ENCODE results near the gene TVP23B.
"Not testable (repeated sequence)": the region's sequence is repeated elsewhere in the genome, so short reads cannot be mapped to it uniquely, and the experiment has no call there.

Gene TVP23B

DNA sequence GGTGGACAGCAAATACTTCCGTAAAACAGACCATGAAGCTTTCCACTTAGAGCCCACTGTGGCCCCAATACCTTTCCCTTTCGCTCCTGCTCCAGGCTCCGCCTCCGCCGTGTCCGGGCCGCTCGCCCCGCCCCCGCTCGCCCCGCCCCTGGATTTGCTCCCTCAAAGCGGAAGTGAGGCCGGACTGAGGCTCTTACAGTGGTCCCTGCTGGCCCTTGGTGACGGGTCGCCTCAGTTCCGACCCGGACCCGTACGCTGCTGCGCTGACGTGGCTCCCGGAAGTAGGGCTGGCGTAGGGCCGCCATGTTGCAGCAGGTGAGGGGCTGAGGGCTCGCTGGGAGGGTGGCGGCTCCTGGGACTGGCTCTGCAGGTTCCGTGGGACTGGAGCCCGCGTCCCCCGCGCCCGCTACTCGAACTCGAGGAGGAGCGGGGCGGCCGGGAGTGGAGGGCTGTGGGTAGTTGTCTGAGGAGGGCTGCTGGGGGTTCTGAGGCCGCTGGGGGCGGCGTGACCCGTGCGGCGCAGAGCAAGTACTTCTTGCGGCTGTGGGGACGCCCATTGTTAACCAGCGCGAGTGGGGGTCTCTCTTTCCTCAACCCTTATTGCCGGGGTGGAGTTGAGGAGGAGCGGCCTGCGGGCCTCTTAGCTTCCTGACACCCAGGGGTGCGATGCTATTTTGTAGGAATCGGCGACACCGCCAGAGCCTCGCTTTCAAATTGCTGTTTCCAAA lies at the start of gene TVP23B:
TSS of gene TVP23B (plus strand) at position 193 of the 728 bp plus-strand sequence. CDS start at position 304, 111 bp downstream.
- H3K4me1 ChIP-seq (ENCODE audit: control insufficient read depth, insufficient read depth, low read length); H3K27me3 ChIP-seq (ENCODE audit: control insufficient read depth, insufficient read depth, low read length); H3K9me3 ChIP-seq (ENCODE audit: control insufficient read depth, insufficient read depth, low read depth, low read length); H3K36me3 ChIP-seq (ENCODE audit: control insufficient read depth, insufficient read depth, low read length): not testable (repeated sequence)
- Histone ChIP-seq H3K9ac (ENCODE audit: low read length) (peak within 1 kb of the TSS; percentile 85), H3K27ac (ENCODE audit: low read depth, low read length) (0 out of 2 replicates have a peak within 1 kb of the TSS, but pooled peaks have one; percentile 74), H3K4me3 (ENCODE audit: low read depth, low read length) (peak within 1 kb of the TSS; percentile 76)

- H3K4me1 ChIP-seq (ENCODE audit: control insufficient read depth, insufficient read depth, low read length); H3K9me3 ChIP-seq (ENCODE audit: control insufficient read depth, insufficient read depth, low read depth, low read length); H3K27me3 ChIP-seq (ENCODE audit: control insufficient read depth, insufficient read depth, low read length); H3K27ac ChIP-seq (ENCODE audit: low read depth, low read length); H3K9ac ChIP-seq (ENCODE audit: low read length); H3K4me3 ChIP-seq (ENCODE audit: low read depth, low read length); H3K36me3 ChIP-seq (ENCODE audit: control insufficient read depth, insufficient read depth, low read length): not testable (repeated sequence)
Measured at GRCh38 chr17:18732438-18732837, 48.5 kb upstream of the TVP23B start.

- H3K9me3 ChIP-seq (ENCODE audit: control insufficient read depth, insufficient read depth, low read depth, low read length): not testable (repeated sequence)
Measured at GRCh38 chr17:18733350-18733749, 47.6 kb upstream of the TVP23B start.

GRCh38 chr17:18739616-18740391 lies 41.2 kb upstream of the TVP23B start:
- not testable (repeated sequence) for H3K27ac ChIP-seq (ENCODE audit: low read depth, low read length); H3K4me3 ChIP-seq (ENCODE audit: low read depth, low read length); H3K36me3 ChIP-seq (ENCODE audit: control insufficient read depth, insufficient read depth, low read length); H3K4me1 ChIP-seq (ENCODE audit: control insufficient read depth, insufficient read depth, low read length); H3K27me3 ChIP-seq (ENCODE audit: control insufficient read depth, insufficient read depth, low read length); H3K9ac ChIP-seq (ENCODE audit: low read length); H3K9me3 ChIP-seq (ENCODE audit: control insufficient read depth, insufficient read depth, low read depth, low read length)

More at GRCh38 chr17:18733350-18733749, 47.6 kb upstream of the TVP23B start:
- H3K27me3 ChIP-seq (ENCODE audit: control insufficient read depth, insufficient read depth, low read length); H3K4me3 ChIP-seq (ENCODE audit: low read depth, low read length); H3K4me1 ChIP-seq (ENCODE audit: control insufficient read depth, insufficient read depth, low read length); H3K9ac ChIP-seq (ENCODE audit: low read length); H3K27ac ChIP-seq (ENCODE audit: low read depth, low read length); H3K36me3 ChIP-seq (ENCODE audit: control insufficient read depth, insufficient read depth, low read length): not testable (repeated sequence)

GRCh38 chr17:18741228-18741627 lies 39.8 kb upstream of the TVP23B start:
- H3K27ac ChIP-seq (ENCODE audit: low read depth, low read length); H3K36me3 ChIP-seq (ENCODE audit: control insufficient read depth, insufficient read depth, low read length): not testable (repeated sequence)

DNA sequence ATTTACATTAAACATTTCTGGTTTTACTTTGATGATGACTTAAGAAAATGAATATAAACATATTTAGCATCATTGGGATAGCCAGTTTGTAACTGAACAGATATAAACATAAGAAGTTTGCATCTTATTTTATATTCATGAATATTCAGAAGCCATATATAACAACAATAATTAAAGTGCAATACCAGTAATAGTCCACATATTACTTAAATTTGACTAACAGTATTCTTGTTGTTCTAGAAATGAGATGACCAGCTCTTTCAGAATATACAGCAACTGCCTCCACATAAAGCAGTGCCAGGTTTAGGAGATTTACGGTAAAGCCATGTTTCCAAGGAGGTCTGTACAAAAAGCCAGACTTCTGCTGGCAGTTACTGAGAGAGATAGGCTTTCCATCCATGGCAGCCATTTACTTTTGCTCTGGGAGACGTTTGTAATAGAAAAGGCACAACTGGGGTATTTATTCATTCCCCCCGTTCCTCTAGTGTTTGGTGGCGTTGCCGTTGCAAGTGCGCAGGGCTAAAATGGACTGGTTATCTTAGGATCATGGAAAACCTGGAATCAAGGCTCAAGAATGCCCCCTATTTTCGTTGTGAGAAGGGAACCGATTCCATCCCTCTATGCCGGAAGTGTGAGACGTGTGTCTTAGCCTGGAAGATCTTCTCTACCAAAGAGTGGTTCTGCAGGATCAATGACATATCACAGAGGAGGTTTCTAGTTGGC lies 37.1 kb upstream of the TVP23B start, which contains the start of gene FBXW10:
TSS of gene FBXW10 (plus strand) at position 356 of the 723 bp plus-strand sequence. CDS start at position 547, 191 bp downstream.
- H3K36me3 ChIP-seq (ENCODE audit: control insufficient read depth, insufficient read depth, low read length); H3K27me3 ChIP-seq (ENCODE audit: control insufficient read depth, insufficient read depth, low read length); H3K9me3 ChIP-seq (ENCODE audit: control insufficient read depth, insufficient read depth, low read depth, low read length); H3K27ac ChIP-seq (ENCODE audit: low read depth, low read length); H3K4me3 ChIP-seq (ENCODE audit: low read depth, low read length); H3K4me1 ChIP-seq (ENCODE audit: control insufficient read depth, insufficient read depth, low read length); H3K9ac ChIP-seq (ENCODE audit: low read length): not testable (repeated sequence)

More at GRCh38 chr17:18741228-18741627, 39.8 kb upstream of the TVP23B start:
- H3K4me1 ChIP-seq (ENCODE audit: control insufficient read depth, insufficient read depth, low read length); H3K4me3 ChIP-seq (ENCODE audit: low read depth, low read length); H3K9me3 ChIP-seq (ENCODE audit: control insufficient read depth, insufficient read depth, low read depth, low read length); H3K9ac ChIP-seq (ENCODE audit: low read length); H3K27me3 ChIP-seq (ENCODE audit: control insufficient read depth, insufficient read depth, low read length): not testable (repeated sequence)

DNA sequence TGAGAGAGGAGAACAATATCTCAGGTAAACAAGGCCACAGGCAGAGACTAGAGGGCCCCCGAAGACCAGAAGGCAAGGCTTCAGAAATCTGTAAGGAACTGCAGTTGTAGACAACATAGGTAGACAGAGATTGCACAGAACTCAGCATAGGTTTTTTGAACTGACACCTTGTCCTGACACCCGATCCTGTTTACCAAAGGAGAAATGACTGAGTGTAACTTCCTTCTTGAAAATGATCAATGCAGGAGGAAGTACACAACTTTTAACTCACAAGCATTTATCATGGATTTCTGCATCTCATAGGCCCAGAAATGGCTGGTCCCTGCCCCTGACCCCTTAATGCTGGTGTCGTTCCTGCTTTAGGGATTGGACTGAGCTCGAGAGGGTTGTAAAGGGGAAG lies 36.3 kb upstream of the TVP23B start:
- H3K27ac ChIP-seq (ENCODE audit: low read depth, low read length); H3K4me3 ChIP-seq (ENCODE audit: low read depth, low read length); H3K27me3 ChIP-seq (ENCODE audit: control insufficient read depth, insufficient read depth, low read length); H3K36me3 ChIP-seq (ENCODE audit: control insufficient read depth, insufficient read depth, low read length); H3K9ac ChIP-seq (ENCODE audit: low read length); H3K4me1 ChIP-seq (ENCODE audit: control insufficient read depth, insufficient read depth, low read length); H3K9me3 ChIP-seq (ENCODE audit: control insufficient read depth, insufficient read depth, low read depth, low read length): not testable (repeated sequence)

DNA sequence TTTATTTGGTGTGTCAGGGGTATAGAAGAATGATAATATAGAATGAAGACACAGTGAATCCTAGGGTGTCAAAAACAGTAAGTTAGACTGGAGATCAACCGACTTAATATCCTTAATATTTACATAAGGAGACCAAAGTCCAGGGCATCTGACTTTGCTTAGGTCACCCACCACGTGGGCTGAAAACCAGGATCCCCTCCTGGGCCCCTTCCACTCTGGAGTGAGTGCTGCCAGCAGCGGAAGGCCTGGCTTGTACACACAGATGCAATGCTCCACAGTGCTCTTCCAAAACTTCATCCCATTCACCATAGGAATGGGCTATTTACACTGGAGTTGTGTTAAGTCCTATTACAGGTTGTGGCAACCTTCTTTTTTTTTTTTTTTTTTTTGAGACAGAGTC lies 34.4 kb upstream of the TVP23B start:
- H3K4me1 ChIP-seq (ENCODE audit: control insufficient read depth, insufficient read depth, low read length); H3K9me3 ChIP-seq (ENCODE audit: control insufficient read depth, insufficient read depth, low read depth, low read length); H3K36me3 ChIP-seq (ENCODE audit: control insufficient read depth, insufficient read depth, low read length); H3K27me3 ChIP-seq (ENCODE audit: control insufficient read depth, insufficient read depth, low read length); H3K4me3 ChIP-seq (ENCODE audit: low read depth, low read length); H3K27ac ChIP-seq (ENCODE audit: low read depth, low read length); H3K9ac ChIP-seq (ENCODE audit: low read length): not testable (repeated sequence)

GRCh38 chr17:18747501-18747900 lies 33.5 kb upstream of the TVP23B start:
- not testable (repeated sequence) for H3K9me3 ChIP-seq (ENCODE audit: control insufficient read depth, insufficient read depth, low read depth, low read length); H3K27me3 ChIP-seq (ENCODE audit: control insufficient read depth, insufficient read depth, low read length); H3K4me3 ChIP-seq (ENCODE audit: low read depth, low read length); H3K9ac ChIP-seq (ENCODE audit: low read length); H3K36me3 ChIP-seq (ENCODE audit: control insufficient read depth, insufficient read depth, low read length); H3K4me1 ChIP-seq (ENCODE audit: control insufficient read depth, insufficient read depth, low read length); H3K27ac ChIP-seq (ENCODE audit: low read depth, low read length)

DNA sequence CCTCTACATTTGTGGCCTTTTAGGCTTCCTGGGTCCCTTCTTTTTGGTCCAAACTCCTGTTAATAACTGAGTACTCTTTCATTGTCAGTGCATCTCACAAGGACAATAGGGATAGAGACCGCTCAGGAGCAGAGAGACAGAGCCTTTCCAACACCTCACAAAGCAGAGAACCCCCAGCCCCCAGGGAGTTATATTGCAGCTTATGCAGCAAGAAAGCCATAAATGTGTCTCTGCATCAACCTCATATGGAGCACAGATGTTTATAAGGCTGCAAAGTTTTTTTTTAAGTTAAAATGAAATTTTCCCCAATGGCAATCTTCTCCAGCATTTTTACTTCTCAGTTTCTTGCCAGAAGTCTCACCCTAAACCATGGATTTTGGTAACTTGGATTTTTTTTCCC lies 30.7 kb upstream of the TVP23B start:
- not testable (repeated sequence) for H3K27ac ChIP-seq (ENCODE audit: low read depth, low read length); H3K36me3 ChIP-seq (ENCODE audit: control insufficient read depth, insufficient read depth, low read length); H3K9me3 ChIP-seq (ENCODE audit: control insufficient read depth, insufficient read depth, low read depth, low read length); H3K4me1 ChIP-seq (ENCODE audit: control insufficient read depth, insufficient read depth, low read length); H3K27me3 ChIP-seq (ENCODE audit: control insufficient read depth, insufficient read depth, low read length); H3K4me3 ChIP-seq (ENCODE audit: low read depth, low read length); H3K9ac ChIP-seq (ENCODE audit: low read length)

DNA sequence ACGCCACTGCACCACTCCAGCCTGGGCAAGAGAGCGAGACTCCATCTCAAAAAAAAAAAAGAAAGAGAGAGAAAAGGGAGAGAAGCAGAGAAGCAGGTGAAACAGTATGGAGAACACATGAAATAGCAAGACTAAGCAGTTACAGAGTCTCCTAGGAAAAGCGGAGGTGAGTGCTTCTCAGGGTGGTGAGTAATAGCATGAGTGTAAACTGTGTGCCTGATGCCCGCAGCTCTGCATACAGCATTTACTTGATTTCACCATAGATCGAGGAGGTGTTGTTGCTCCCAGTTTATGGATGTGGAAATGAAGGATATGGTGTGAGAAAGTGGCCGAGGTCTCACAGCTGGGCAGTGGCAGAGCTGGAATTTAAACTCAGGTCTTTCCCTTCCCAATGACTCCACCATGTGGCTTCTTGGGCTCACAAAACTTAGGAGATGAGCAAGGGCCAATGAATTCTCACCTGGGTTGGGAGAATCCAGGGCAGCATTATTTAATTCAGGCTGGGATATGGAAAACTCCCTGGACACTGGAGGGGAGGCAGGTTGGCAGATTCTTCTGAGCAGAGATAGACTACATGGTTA lies 27.1 kb upstream of the TVP23B start:
- not testable (repeated sequence) for H3K27me3 ChIP-seq (ENCODE audit: control insufficient read depth, insufficient read depth, low read length); H3K4me1 ChIP-seq (ENCODE audit: control insufficient read depth, insufficient read depth, low read length); H3K9me3 ChIP-seq (ENCODE audit: control insufficient read depth, insufficient read depth, low read depth, low read length); H3K9ac ChIP-seq (ENCODE audit: low read length); H3K4me3 ChIP-seq (ENCODE audit: low read depth, low read length); H3K27ac ChIP-seq (ENCODE audit: low read depth, low read length); H3K36me3 ChIP-seq (ENCODE audit: control insufficient read depth, insufficient read depth, low read length)
